Measurements from ENCODE around the gene MACROD1.

DNA sequence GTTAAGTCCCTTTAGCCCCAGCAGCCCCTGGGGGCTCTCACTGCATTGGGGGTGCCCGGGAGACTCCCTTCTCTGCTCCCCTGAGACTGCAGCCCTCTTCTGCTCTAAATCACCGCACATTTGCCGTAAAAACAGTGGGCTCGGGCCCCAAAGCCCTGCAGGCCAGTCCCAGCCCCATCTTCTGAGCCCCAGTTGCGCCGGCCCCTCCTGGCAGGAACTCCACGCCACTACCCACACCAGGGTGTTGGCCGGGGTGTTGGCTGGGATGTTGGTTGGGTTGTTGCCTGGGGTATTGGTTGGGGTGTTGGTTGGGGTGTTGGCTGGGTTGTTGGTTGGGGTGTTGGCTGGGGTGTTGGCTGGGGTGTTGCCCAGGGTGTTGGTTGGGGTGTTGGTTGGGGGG lies 156.2 kb downstream of the MACROD1 start:
- TF ChIP-seq CTCF (IDR thresholded peaks at IDR 0.05), result no peak
- no peak for TF ChIP-seq EP300 (IDR thresholded peaks at IDR 0.05)
- no peak for TF ChIP-seq POLR2A (IDR thresholded peaks at IDR 0.05)
